Spleen (tissue), 11 donors: ENCODE results near the gene RBMS1. TPM values are rescaled to one million over a fixed set of nuclear protein-coding genes. Genes with fewer than 3 reads are reported as not detected.

Experiments used
- DNase-seq: peaks from one replicate; pipeline ENCODE4 v3.0.0-alpha.2; 2020
- H3K27ac ChIP-seq, 8 donors: fragments of 200-600 bp; sonication (generic) in 7 of 8; 1 replicate in 4 of 8; 2 replicates in 4 of 8; pipeline versions ENCODE4 v1.5.0 to v1.8.0; 2016 to 2021; ENCODE audit warnings: inconsistent platforms in 4 of 8, mild to moderate bottlenecking in 4 of 8, moderate library complexity in 1 of 8
- H3K27me3 ChIP-seq, 7 donors: fragments of 200-600 bp; sonication (generic) in 6 of 7; replicated peaks in 1 of 7; 1 replicate in 4 of 7; 2 replicates in 3 of 7; pipeline versions ENCODE4 v1.5.0 to v1.8.0; 2016 to 2021; ENCODE audit warnings: inconsistent platforms in 3 of 7, mild to moderate bottlenecking in 1 of 7
- H3K36me3 ChIP-seq, 6 donors: fragments of 200-600 bp; sonication (generic) in 5 of 6; 1 replicate in 4 of 6; 2 replicates in 2 of 6; pipeline versions ENCODE4 v1.5.0 to v1.8.0; 2016 to 2021; ENCODE audit warnings: inconsistent platforms in 2 of 6
- H3K4me1 ChIP-seq, 6 donors: fragments of 200-600 bp; sonication (generic) in 5 of 6; 1 replicate in 3 of 6; 2 replicates in 3 of 6; pipeline versions ENCODE4 v1.5.0 to v1.8.0; 2016 to 2021; ENCODE audit warnings: inconsistent platforms in 3 of 6
- H3K4me3 ChIP-seq, 8 donors: fragments of 200-600 bp; sonication (generic) in 7 of 8; 1 replicate in 4 of 8; 2 replicates in 4 of 8; pipeline versions ENCODE4 v1.5.0 to v1.8.0; 2016 to 2021; ENCODE audit warnings: inconsistent platforms in 4 of 8, mild to moderate bottlenecking in 4 of 8, moderate library complexity in 2 of 8
- H3K9me3 ChIP-seq, 8 donors: fragments of 200-600 bp; sonication (generic) in 7 of 8; 1 replicate in 4 of 8; 2 replicates in 4 of 8; pipeline versions ENCODE4 v1.5.0 to v1.8.0; 2016 to 2021; ENCODE audit warnings: inconsistent platforms in 4 of 8
- POLR2A ChIP-seq, 3 donors: fragments of 450-650 bp; IDR thresholded peaks; one replicate each; pipeline ENCODE4 v1.5.1; 2017; ENCODE audit warnings: antibody characterized with exemption in 3 of 3, mild to moderate bottlenecking in 1 of 3
- POLR2AphosphoS5 ChIP-seq, 3 donors: sonication (generic); formaldehyde crosslinking; IDR thresholded peaks; one replicate each; pipeline ENCODE4 v1.5.1; 2017; ENCODE audit warnings: antibody characterized with exemption in 3 of 3
- WGBS, 5 donors: extraction: QIAGEN DNeasy Blood & Tissue Kit in 3 of 5; methylation state at CpG; one replicate each; pipeline versions ENCODE4 v1.1.5 to v1.1.7; 2013 to 2018; 5-methylcytosine and 5-hydroxymethylcytosine counted together
- intact Hi-C: fragments of 100-400 bp; cut with DNase I; formaldehyde crosslinking; loops from one replicate; pipeline ENCODE4 v1.15.0; 2023; ENCODE audit warnings: low total_unique reads
- polyA plus RNA-seq, 3 donors: library from polyadenylated mRNA; stranded (reverse); fragments of 200-250 nt; gene quantifications; one replicate each; pipeline ENCODE4 v1.2.1, GENCODE V29; 2013
- total RNA-seq, 7 donors: library from RNA; depleted of rRNA in 3 of 7; stranded (reverse); fragments of >200 nt in 3 of 7; fragmentation: NEBNext Ultra II Directional in 4 of 7; extraction: Animal tissue kit (Norgen Biotek cat#: 25700) in 4 of 7; gene quantifications; one replicate each; pipeline versions ENCODE4 v1.1.0 to v1.2.1, GENCODE V29; 2016 to 2021
- TF ChIP-seq, protein P1 (sequence below), 11 experiments: fragments of 200-600 bp in 7 of 11; fragments of 450-650 bp in 4 of 11; sonication (generic) in 4 of 11; IDR thresholded peaks in 8 of 11; conservative IDR thresholded peaks in 3 of 11; 1 replicate in 7 of 11; 2 replicates in 4 of 11; pipeline versions ENCODE4 v1.4.0 to v1.8.0; 2016 to 2021; ENCODE audit warnings: antibody characterized with exemption in 11 of 11, inconsistent platforms in 4 of 11, mild to moderate bottlenecking in 1 of 11
- donor health status: healthy with polysubstance abuse.
- donor health status: DM: no; HTN: no; CAD: no; lungs with moderate emphysema.
- donor health status: DM: no; HTN: no; CAD: no.
- donor health status: Bipolar disorder and iron deficiency.
- donor health status: healthy.
- donor health status: DM: no; HTN: no; CAD: no.
- donor health status: DM: yes; HTN: yes; CAD: no.

RBMS1 gene
- total and polyA plus RNA-seq, 10 donors = 18.8 to 151 (median 118) TPM

DNA sequence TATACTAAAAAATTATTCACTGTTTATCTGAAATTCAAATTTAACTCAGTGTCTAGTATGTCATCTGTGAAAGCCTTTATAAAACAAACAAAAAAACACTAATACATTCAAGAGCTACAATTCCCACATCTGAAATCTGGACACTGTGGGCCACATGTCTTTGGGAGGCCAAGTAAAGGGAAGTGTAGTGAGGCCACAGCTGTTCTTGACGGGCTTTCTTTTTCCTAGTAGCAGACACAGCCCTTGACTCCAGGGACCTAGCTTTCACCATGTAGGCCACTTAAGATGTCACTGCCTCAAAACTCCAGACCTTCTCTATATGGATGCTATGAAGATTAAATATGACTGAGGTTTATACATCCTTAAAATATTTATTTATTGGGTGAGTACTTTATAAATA, 91.1 kb downstream of the RBMS1 start:
- no peaks in the 10 kb centered on the region for H3K9me3 ChIP-seq
- peak overlapping the region in 5 of 8 donors; percentile 25 to 100 (median 100) for H3K27ac ChIP-seq
- intact Hi-C loops = no loop called here
- no peak overlapping the region for H3K4me3 ChIP-seq
- no peak for DNase-seq
- H3K36me3 ChIP-seq = no peaks in the 10 kb centered on the region
- no peak for TF ChIP-seq POLR2AphosphoS5 (IDR thresholded peaks at IDR 0.05)
- TF ChIP-seq, protein P1, sequence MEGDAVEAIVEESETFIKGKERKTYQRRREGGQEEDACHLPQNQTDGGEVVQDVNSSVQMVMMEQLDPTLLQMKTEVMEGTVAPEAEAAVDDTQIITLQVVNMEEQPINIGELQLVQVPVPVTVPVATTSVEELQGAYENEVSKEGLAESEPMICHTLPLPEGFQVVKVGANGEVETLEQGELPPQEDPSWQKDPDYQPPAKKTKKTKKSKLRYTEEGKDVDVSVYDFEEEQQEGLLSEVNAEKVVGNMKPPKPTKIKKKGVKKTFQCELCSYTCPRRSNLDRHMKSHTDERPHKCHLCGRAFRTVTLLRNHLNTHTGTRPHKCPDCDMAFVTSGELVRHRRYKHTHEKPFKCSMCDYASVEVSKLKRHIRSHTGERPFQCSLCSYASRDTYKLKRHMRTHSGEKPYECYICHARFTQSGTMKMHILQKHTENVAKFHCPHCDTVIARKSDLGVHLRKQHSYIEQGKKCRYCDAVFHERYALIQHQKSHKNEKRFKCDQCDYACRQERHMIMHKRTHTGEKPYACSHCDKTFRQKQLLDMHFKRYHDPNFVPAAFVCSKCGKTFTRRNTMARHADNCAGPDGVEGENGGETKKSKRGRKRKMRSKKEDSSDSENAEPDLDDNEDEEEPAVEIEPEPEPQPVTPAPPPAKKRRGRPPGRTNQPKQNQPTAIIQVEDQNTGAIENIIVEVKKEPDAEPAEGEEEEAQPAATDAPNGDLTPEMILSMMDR (IDR thresholded peaks at IDR 0.05 in 8 of 11, conservative IDR thresholded peaks at IDR 0.05 in 3 of 11) = no peak
- TF ChIP-seq POLR2A (IDR thresholded peaks at IDR 0.05) = no peak
- H3K27me3 ChIP-seq = no peaks in the 10 kb centered on the region
- H3K4me1 ChIP-seq = peaks cover 58 to 93% (median 92%) of the 10 kb centered on the region in 6 donors
- WGBS, 5 donors = 20 to 36% (median 23%) methylated on average over 1 of the region's 1 CpG

DNA sequence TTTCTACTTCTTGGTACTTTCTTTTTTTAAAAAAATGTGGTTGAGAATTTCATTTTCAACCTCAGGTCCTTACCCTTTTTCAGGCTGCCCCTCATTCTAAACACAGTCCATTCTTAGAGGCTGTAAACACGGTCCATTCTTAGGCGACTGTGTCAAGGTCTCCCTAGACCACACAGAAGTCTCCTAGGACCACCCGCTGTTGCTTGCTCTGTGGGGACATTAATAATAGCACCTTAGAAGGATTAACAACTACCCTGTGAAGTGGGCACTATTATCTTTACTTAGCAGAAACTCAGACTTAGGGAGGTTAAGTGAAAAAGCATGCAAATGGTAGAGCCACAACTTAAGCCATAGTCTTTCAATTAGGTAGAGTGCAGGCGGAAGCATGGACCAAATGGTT, 91.7 kb downstream of the RBMS1 start:
- H3K27ac ChIP-seq = peak overlapping the region in 4 of 8 donors; percentile 21 to 100 (median 78)

DNA sequence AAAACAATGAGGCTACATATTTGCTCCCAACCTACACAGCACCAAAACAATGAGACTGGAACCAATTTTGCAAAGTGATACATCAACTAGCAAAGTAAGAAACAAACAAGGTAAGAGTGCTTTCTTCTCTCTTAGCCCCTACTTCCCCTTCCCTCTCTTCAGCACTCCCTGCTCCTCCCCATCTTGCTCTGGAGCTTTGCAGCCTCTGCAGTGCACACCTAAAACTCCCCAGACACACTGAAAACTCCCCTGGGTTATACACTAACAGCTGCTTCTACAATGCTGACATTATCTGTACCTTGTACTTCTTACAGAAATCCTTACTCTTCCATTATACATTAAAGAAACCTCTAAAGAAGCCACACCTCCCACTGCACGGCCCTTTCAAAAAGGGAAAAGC, 93.7 kb downstream of the RBMS1 start:
- Histone ChIP-seq H3K4me3 (no peak overlapping the region), H3K4me1 (peaks cover 59 to 100% (median 98%) of the 10 kb centered on the region in 6 donors), H3K27me3 (no peaks in the 10 kb centered on the region), H3K36me3 (no peaks in the 10 kb centered on the region), H3K9me3 (no peaks in the 10 kb centered on the region), H3K27ac (peak overlapping the region in 3 of 8 donors; percentile 6 to 24 (median 22))
- intact Hi-C loops = no loop called here
- TF ChIP-seq POLR2AphosphoS5 (IDR thresholded peaks at IDR 0.05) = no peak
- TF ChIP-seq POLR2A (IDR thresholded peaks at IDR 0.05) = no peak
- TF ChIP-seq, protein P1 (IDR thresholded peaks at IDR 0.05 in 8 of 11, conservative IDR thresholded peaks at IDR 0.05 in 3 of 11) = no peak
- WGBS, 5 donors = 39 to 75% (median 61%) methylated on average over 1 of the region's 1 CpG
- no peak for DNase-seq

More for the DNA sequence above, 91.7 kb downstream of the RBMS1 start:
- no peak overlapping the region for H3K4me3 ChIP-seq
- 61 to 88% (median 75%) methylated on average over 4 of the region's 4 CpGs for WGBS, 5 donors
- no peaks in the 10 kb centered on the region for H3K9me3 ChIP-seq
- no peak for DNase-seq
- intact Hi-C loops = no loop called here
- no peaks in the 10 kb centered on the region for H3K36me3 ChIP-seq
- H3K4me1 ChIP-seq = peaks cover 62 to 99% (median 98%) of the 10 kb centered on the region in 6 donors
- TF ChIP-seq, protein P1 (IDR thresholded peaks at IDR 0.05 in 8 of 11, conservative IDR thresholded peaks at IDR 0.05 in 3 of 11) = no peak
- H3K27me3 ChIP-seq = no peaks in the 10 kb centered on the region

DNA sequence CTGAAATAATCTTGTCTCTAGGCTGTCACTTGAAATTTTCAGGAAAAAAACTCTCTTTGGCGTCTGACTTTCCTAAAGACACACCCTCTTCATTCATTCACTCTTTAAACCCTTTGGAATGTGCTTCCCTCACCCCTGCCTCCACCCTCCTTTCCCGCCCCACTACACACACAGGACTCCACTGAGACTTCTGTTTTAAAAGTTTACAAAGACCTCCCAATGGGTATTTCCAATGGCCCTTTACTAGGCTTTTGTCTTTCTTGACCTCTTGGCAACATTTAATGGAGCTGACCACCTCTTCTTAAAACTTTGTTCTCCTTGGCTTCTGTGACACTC, 96.1 kb downstream of the RBMS1 start:
- intact Hi-C loops = no loop called here
- no peaks in the 10 kb centered on the region for H3K27me3 ChIP-seq
- H3K36me3 ChIP-seq = no peaks in the 10 kb centered on the region
- H3K4me1 ChIP-seq = peaks cover 55 to 100% (median 98%) of the 10 kb centered on the region in 6 donors
- WGBS, 5 donors = 30 to 66% (median 38%) methylated on average over 2 of the region's 2 CpGs
- no peaks in the 10 kb centered on the region for H3K9me3 ChIP-seq
- DNase-seq = no peak
- H3K4me3 ChIP-seq = no peak overlapping the region
- peak overlapping the region in 2 of 8 donors; percentile 21 to 40 for H3K27ac ChIP-seq
- TF ChIP-seq POLR2AphosphoS5 (IDR thresholded peaks at IDR 0.05) = no peak
- TF ChIP-seq, protein P1 (IDR thresholded peaks at IDR 0.05 in 8 of 11, conservative IDR thresholded peaks at IDR 0.05 in 3 of 11) = no peak
- TF ChIP-seq POLR2A (IDR thresholded peaks at IDR 0.05) = no peak
